ES-I3 (cell line): Measurements from ENCODE around the gene DDX1.

Experiments
- H3K36me3 ChIP-seq: 2 replicates; pipeline ENCODE4 v1.6.1; 2013; ENCODE audit warnings: mild to moderate bottlenecking, low read length, control low read depth, moderate library complexity; ENCODE audit not compliant: insufficient read depth
- H3K4me1 ChIP-seq: 2 replicates; pipeline ENCODE4 v1.6.1; 2013; ENCODE audit warnings: mild to moderate bottlenecking, control low read depth, low read length; ENCODE audit not compliant: insufficient read depth
- H3K9ac ChIP-seq: 2 replicates; pipeline ENCODE4 v1.6.1; 2013; ENCODE audit warnings: low read depth, mild to moderate bottlenecking, low read length, moderate library complexity
- H3K9me3 ChIP-seq: 2 replicates; pipeline ENCODE4 v1.6.1; 2013; ENCODE audit warnings: mild to moderate bottlenecking, low read length, moderate library complexity; ENCODE audit not compliant: control insufficient read depth, insufficient read depth

The DDX1 gene

DNA sequence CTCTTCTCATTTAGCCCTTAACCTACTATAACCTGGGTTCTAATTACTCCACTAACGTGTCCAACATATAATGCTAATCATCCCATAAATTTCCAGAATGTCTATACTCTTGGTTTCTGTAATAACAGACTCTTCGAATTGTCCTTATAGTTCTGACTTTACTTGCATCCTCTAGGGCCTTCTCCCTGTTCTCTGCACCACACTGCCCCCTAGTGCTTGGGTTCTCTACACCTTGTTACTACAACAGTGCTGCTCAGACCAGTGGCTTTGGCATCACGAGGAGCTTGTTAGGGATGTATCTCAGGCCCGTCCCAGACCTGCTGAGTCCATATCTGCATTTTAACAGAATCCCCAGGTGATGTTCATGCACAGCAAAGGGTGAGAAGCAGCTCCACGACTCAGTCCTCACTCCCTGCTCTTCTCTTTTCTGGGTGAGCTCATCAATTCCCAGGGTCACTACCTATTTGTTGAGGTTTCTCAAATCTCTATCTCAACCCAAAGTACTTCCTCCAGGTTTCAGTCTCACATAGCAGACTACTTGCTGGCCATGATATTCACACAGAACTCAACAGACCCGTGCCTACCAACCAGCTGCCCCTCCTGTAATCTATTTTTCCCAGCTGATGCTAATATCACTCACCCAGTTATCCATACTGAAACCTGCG, 14.5 kb upstream of the DDX1 start:
- Histone ChIP-seq H3K36me3 (no peaks in the 10 kb centered on the region), H3K4me1 (peaks cover 11% of the 10 kb centered on the region), H3K9me3 (no peaks in the 10 kb centered on the region), H3K9ac (no peak overlapping the region)

DNA sequence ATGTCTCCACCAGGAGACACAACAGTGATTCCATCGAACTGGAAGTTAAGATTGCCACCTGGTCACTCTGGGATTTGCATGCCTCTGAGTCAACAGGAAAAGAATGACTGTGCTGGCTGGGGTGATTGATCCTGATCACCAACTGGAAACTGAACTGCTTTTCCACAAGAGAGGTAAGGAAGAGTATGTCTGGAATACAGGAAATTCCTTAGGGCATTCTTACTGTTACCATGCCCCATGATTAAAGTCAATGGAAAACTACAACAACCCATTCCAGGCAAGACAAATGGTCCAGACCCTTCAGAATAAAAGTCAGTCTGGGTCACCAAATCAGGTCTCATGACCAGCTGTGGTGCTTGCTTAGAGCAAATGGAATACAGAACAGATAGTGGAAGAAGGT, 12.0 kb upstream of the DDX1 start:
- Histone ChIP-seq H3K36me3 (no peaks in the 10 kb centered on the region), H3K9me3 (no peaks in the 10 kb centered on the region), H3K9ac (no peak overlapping the region), H3K4me1 (peaks cover 11% of the 10 kb centered on the region)

DNA sequence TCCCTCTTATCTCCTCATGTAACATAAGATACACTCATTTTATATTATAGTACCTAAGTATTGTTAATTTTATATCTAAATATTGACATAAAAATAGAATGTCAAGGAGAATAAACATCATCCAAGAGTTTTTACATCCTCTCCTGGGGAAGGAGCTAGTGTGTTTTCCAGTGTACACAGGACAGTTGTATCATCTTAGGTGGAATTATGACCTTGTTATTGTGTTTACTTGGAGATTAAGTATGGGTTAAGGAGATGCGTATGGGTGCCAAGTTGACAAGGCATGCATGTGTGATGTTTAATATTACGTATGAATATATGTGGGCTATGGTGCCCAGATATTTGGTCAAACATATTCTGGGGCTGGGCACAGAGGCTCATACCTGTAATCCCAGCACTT, 11.2 kb upstream of the DDX1 start:
- H3K9me3 ChIP-seq = no peaks in the 10 kb centered on the region; the same call in none of the 2 replicates
- no peaks in the 10 kb centered on the region for H3K36me3 ChIP-seq
- no peak overlapping the region for H3K9ac ChIP-seq
- peaks cover 11% of the 10 kb centered on the region for H3K4me1 ChIP-seq

DNA sequence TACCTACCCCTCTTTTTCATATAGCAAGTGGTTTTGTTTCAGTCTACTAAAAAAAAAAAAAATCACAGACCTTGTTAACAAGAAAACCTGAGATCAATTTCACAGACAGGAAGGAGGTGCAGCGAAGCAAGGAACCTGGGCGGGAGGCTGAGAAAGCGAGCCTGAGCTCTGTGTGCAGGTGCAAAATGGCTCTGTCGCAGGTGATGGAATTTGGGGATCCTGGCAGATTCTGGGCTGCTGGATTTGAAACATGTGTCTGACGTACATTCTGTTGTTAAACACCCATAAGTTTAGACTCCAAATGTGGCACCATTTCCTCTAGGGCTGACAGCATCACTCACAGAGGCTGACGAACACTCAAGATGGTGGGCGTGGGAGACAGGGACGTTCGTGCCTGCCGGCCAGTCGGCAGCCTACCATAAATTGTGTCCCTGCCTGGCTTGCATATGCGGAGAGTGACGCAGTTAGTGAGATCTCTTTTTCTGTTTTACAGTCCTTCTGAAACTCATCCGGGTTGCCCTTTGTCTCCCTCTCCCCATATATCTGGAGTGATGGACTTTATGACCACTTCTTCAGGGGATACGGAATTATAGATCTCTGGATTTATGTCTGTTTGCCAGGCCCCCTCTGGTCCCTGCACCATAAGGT, 8.8 kb upstream of the DDX1 start:
- Histone ChIP-seq H3K9ac (no peak overlapping the region), H3K9me3 (no peaks in the 10 kb centered on the region; the same call in none of the 2 replicates), H3K36me3 (no peaks in the 10 kb centered on the region), H3K4me1 (peaks cover 11% of the 10 kb centered on the region)

DNA sequence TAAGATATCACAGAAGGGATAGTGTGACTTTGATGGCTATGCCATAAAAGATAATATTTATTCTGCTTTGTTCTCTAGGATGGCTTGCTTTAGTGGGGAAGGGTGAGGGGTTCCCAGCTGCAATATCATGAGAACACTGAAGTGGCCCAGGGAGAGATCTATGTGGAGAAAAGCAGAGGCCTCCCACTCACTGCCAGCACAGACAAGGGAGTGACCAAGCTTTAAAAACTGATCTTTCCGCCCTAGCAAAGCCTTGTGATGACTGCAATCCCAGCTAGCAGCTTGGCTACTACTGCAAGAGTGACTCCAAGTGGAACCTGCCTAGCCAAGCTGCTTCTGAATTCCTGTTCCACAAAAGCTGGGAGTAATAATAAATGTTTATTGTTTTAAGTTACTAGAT, 7.8 kb upstream of the DDX1 start:
- Histone ChIP-seq H3K36me3 (no peaks in the 10 kb centered on the region), H3K9ac (no peak overlapping the region), H3K4me1 (peaks cover 10% of the 10 kb centered on the region), H3K9me3 (no peaks in the 10 kb centered on the region; the same call in none of the 2 replicates)

DNA sequence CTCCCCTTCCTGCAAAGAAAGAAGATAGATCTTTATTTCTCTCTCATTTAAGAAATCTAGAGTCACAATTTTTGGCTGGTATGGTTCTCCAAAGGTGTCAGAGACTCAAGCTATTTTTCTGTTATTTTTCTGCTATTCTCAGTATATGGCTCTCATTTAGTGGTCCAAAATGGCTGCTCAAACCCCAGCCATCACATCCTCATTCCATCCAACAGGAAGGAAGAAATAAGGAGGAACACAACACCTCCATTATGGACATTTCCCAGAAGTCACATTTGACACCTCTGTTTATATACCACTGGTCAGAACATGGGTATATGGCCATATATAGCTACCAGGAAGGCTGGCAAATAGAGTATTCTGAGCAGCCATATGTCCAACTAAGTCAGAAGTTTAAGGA, 7.4 kb upstream of the DDX1 start:
- no peak overlapping the region for H3K9ac ChIP-seq
- no peaks in the 10 kb centered on the region for H3K36me3 ChIP-seq
- H3K9me3 ChIP-seq = no peaks in the 10 kb centered on the region; the same call in none of the 2 replicates
- peaks cover 5% of the 10 kb centered on the region for H3K4me1 ChIP-seq

DNA sequence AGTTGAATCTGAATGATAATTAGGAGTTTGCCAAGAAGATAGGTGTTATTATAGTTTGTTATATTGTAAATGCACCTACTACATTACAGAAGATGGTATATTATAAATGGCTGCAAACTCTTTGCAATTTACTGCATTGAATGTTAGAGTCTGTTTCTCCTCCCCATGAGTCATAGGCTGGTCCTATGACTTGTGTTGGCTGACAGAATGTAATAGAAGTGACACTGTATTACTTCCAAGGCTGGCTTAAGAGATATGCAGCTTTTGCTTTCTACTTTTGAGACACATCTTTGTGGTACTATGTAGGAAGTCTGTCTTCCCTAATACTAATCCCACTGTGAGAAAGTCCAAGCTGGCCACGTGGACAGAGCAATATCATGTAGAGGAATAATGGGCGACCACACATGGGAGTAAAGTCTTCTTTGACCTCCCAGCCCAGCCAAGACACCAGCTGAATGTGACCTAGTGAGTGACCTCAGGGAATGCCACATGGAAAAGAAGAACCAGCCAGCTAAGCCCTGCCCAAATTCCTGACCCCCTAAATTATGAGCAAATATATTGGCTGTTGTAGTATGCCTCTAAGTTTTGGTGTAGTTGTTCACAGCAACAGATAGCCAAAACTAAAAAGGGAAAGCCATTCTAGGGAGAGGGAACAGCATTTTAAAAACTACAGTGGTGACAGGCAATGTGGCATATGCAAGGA, 6.8 kb upstream of the DDX1 start:
- H3K36me3 ChIP-seq = no peaks in the 10 kb centered on the region
- no peaks in the 10 kb centered on the region; the same call in none of the 2 replicates for H3K9me3 ChIP-seq
- H3K9ac ChIP-seq = no peak overlapping the region
- no peaks in the 10 kb centered on the region for H3K4me1 ChIP-seq

DNA sequence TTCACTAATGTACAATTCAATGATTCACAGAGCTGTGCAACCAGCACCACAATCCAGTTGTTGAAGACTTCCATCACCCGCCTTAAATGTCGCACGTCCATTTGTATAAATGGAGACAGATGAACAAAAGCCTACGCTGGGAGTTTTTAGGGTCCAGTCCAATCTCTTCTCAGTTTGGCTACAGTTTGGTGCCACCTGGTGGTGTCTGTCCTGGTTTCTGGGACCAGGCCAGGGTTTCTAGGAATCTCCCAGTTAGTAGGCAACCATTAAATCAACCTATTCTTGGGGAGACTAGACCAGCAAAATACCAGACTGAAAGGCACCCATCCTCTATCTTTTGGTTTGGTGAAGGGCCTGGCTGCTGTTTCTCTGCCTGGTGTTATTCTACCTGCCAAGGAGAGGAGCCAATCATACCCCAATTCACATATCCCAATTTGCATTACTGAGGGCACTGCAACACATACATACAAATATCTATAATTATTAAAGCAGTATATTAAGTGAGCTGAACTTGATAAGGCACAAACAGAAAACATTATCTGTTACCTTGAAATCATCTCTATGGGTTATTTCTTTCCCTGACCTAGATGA, 3.2 kb upstream of the DDX1 start:
- Histone ChIP-seq H3K9ac (no peak overlapping the region), H3K4me1 (no peaks in the 10 kb centered on the region), H3K9me3 (no peaks in the 10 kb centered on the region; the same call in none of the 2 replicates), H3K36me3 (no peaks in the 10 kb centered on the region)

DNA sequence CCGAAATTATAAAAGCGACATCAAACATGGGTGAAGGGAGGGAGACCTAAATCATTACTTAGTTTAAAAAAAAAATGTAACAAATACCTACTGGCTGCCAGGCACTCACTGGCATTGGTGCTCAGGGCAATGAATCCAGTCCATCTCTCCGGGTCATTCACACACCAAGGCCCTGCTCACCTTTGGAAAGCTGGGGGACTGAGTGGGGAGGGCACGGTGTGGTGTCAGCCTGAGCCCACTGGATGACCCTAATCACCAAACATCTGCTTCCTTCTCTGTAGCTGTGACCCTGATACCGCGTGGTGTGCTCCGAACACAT, 336 bp upstream of the DDX1 start:
- no peaks in the 10 kb centered on the region for H3K4me1 ChIP-seq

DNA sequence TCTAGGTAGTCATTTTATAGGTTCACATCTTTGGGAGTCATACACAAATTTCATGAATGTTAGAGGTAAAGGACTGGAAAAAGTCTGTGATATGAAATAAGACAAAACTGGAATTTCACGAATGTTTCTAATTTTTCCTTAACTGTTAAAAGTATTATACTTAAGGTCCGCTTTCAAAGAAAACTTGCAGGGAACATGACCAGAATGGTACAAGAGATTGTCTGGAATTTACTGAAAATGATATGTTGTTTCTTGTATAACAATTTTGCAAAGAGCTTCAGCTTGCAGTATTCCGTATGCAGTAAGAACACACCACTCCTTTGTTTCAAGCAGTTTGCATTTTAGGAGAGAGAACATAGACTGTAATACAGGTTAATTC, 1.6 kb downstream of the DDX1 start:
- H3K9ac ChIP-seq = no peak overlapping the region

More for the DNA sequence above, 336 bp upstream of the DDX1 start:
- Histone ChIP-seq H3K9ac (peak overlapping the region; percentile 93), H3K36me3 (peaks cover 6% of the 10 kb centered on the region), H3K9me3 (no peaks in the 10 kb centered on the region)

DNA sequence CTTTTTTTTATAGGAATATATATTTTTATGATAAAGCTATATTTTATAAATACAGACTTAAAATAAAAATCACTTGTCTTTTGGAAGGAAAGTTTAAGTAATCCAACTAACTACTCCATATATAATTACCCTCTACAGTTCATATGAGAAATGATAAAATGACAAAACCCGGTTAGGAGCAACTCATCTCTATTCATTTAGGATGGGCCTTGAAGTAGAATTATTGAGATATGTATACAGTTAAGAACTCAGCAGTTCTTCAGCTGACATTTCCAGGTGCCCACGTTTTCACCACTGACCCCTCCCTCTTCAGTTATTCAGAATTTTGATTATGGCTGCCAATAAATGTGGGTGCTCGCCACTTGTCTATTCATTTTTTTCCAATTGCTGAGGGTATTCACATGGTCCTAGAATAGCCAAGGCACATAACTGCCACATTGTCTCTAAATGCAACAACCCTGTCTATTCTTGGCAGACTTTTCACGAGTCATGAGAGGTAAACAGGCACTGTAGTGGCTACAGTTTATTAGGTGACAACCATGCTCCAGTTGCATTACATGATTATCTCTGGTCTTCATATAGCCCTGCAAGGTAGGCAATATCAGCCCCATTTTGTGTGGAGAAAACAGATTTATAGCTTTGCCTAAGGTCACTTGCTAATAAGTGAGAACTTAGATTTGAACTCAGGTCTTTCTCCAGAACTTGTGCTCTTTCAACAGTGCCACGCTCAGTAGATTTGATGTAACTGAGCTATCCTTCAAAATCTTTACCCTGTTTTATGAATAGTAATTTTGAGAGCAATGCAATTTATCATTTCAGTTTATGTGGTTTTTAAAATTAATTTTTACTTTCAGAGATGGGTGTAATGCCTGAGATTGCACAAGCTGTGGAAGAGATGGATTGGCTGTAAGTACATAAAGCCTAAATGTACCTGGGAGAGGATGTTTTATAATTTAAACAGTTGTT, 2.9 kb downstream of the DDX1 start:
- Histone ChIP-seq H3K9ac (no peak overlapping the region), H3K9me3 (no peaks in the 10 kb centered on the region), H3K36me3 (peaks cover 12% of the 10 kb centered on the region), H3K4me1 (no peaks in the 10 kb centered on the region)

More for the DNA sequence above, 1.6 kb downstream of the DDX1 start:
- Histone ChIP-seq H3K4me1 (no peaks in the 10 kb centered on the region), H3K36me3 (peaks cover 12% of the 10 kb centered on the region), H3K9me3 (no peaks in the 10 kb centered on the region)

DNA sequence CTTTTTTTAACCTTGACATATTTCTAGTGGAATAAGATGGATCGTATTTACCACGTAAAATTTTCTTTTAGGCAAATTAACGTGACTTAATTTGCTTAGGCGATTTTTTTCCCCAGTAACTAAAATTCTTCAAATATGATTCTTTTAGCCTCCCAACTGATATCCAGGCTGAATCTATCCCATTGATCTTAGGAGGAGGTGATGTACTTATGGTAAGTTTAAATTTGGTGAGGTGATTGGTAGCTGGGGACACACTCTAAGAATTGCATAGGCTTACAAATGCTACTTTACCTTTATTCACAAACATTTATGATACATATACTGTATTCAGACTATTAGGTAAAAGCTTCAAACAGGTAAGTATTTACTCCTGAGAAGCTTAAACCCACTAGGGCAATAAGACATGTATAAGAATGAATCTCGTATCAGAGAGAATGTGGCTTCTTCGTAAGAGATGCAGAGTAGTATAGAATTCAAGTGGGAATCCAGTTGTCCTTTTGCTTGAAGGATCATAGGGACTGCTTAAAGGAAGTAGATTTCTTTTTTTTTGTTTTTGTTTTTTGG, 3.8 kb downstream of the DDX1 start:
- H3K4me1 ChIP-seq = no peaks in the 10 kb centered on the region
- H3K9me3 ChIP-seq = no peaks in the 10 kb centered on the region
- H3K9ac ChIP-seq = no peak overlapping the region
- peaks cover 20% of the 10 kb centered on the region for H3K36me3 ChIP-seq

DNA sequence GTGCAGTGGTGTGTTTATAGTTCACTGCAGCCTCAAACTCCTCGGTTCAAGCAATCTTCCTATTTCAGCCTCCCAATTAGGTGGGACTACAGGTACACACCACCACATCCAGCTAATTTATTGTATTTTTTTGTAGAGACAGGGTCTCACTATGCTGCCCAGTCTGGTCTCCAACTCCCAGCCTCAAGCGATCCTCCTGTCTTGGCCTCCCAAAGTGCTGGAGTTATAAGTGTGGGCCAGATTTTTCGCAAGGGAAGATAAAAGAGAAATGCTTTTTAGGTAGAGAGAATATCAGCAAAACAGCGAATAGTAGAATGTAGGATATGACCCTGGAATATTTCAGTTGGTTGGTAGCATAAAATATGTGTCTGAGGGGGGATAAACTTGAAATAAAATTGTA, 4.3 kb downstream of the DDX1 start:
- H3K4me1 ChIP-seq = no peaks in the 10 kb centered on the region
- H3K36me3 ChIP-seq = peaks cover 25% of the 10 kb centered on the region
- no peak overlapping the region for H3K9ac ChIP-seq
- no peaks in the 10 kb centered on the region for H3K9me3 ChIP-seq
